ENCODE measurements around the gene TACSTD2. TPM values are rescaled to one million over a fixed set of nuclear protein-coding genes. Genes with fewer than 3 reads are reported as not detected.
"Not testable (repeated sequence)": the region's sequence is repeated elsewhere in the genome, so short reads cannot be mapped to it uniquely, and the experiment has no call there.

Gene TACSTD2
- total RNA-seq, 2 donors from 2014 or later: 219 to 310 TPM

- 77% methylated on average over 3 of the region's 3 CpGs for WGBS
- no peak overlapping the region for H3K27ac ChIP-seq
Observed at GRCh38 chr1:58538821-58539220, 38.2 kb downstream of the TACSTD2 start.

GRCh38 chr1:58531842-58532241 is 45.2 kb downstream of the TACSTD2 start:
- H3K36me3 ChIP-seq; H3K9me3 ChIP-seq; DNase-seq (ENCODE audit: low spot score); H3K4me1 ChIP-seq (replicated peaks); H3K27ac ChIP-seq; intact Hi-C loops (cut with DNase I); H3K4me3 ChIP-seq; H3K27me3 ChIP-seq (replicated peaks; ENCODE audit: insufficient read depth): not testable (repeated sequence)
- WGBS: 93% methylated on average over 1 of the region's 1 CpG

More at GRCh38 chr1:58538821-58539220, 38.2 kb downstream of the TACSTD2 start:
- no peaks in the 10 kb centered on the region for H3K9me3 ChIP-seq
- no peak overlapping the region for H3K4me3 ChIP-seq
- intact Hi-C loops (cut with DNase I): no loop called here
- H3K27me3 ChIP-seq (replicated peaks; ENCODE audit: insufficient read depth): no peaks in the 10 kb centered on the region
- TF ChIP-seq POLR2A (IDR thresholded peaks at IDR 0.05) (no peak), CTCF (IDR thresholded peaks at IDR 0.05) (no peak), POLR2AphosphoS5 (IDR thresholded peaks at IDR 0.05) (no peak)
- no peaks in the 10 kb centered on the region for H3K36me3 ChIP-seq
- peaks cover 4% of the 10 kb centered on the region for H3K4me1 ChIP-seq (replicated peaks)
- no peak for DNase-seq (ENCODE audit: low spot score)

GRCh38 chr1:58529284-58529683 is 47.8 kb downstream of the TACSTD2 start:
- no peak for DNase-seq (ENCODE audit: low spot score)
- Histone ChIP-seq H3K36me3 (no peaks in the 10 kb centered on the region), H3K27ac (no peak overlapping the region), H3K4me1 (replicated peaks) (no peaks in the 10 kb centered on the region), H3K9me3 (no peaks in the 10 kb centered on the region), H3K27me3 (replicated peaks; ENCODE audit: insufficient read depth) (no peaks in the 10 kb centered on the region), H3K4me3 (no peak overlapping the region)
- intact Hi-C loops (cut with DNase I): no loop called here
- TF ChIP-seq CTCF (IDR thresholded peaks at IDR 0.05): no peak
- no peak for TF ChIP-seq POLR2AphosphoS5 (IDR thresholded peaks at IDR 0.05)
- TF ChIP-seq POLR2A (IDR thresholded peaks at IDR 0.05): no peak
- WGBS: 83% methylated on average over 1 of the region's 1 CpG

GRCh38 chr1:58528518-58528917 is 48.5 kb downstream of the TACSTD2 start:
- no peaks in the 10 kb centered on the region for H3K4me1 ChIP-seq (replicated peaks)
- H3K36me3 ChIP-seq: no peaks in the 10 kb centered on the region
- no peaks in the 10 kb centered on the region for H3K27me3 ChIP-seq (replicated peaks; ENCODE audit: insufficient read depth)
- no peak for DNase-seq (ENCODE audit: low spot score)
- no peak overlapping the region for H3K27ac ChIP-seq
- H3K4me3 ChIP-seq: no peak overlapping the region
- 83% methylated on average over 3 of the region's 3 CpGs for WGBS
- TF ChIP-seq POLR2A (IDR thresholded peaks at IDR 0.05) (no peak), POLR2AphosphoS5 (IDR thresholded peaks at IDR 0.05) (no peak), CTCF (IDR thresholded peaks at IDR 0.05) (no peak)
- H3K9me3 ChIP-seq: no peaks in the 10 kb centered on the region
- intact Hi-C loops (cut with DNase I): no loop called here

Other genes with a start within 250 kb of the TACSTD2 start
- gene OMA1, start 30.5 kb downstream of the TACSTD2 start, total RNA-seq: 10 to 100 TPM; 26.4 to 46.6 TPM
- gene MYSM1, start 122.8 kb upstream of the TACSTD2 start, total RNA-seq: 10 to 100 TPM; 15.8 to 24.6 TPM
- gene JUN, start 206.8 kb upstream of the TACSTD2 start, total RNA-seq: 100 to 1,000 TPM; 154 to 303 TPM